Measurements from ENCODE around the gene SLC26A1. TPM values are rescaled to one million over a fixed set of nuclear protein-coding genes. Genes with fewer than 3 reads are reported as not detected.

SLC26A1 gene
- total RNA-seq, 1 experiment from 2014 or later: 0.09 TPM

- no peak overlapping the region for H2AK5ac ChIP-seq (ENCODE audit: insufficient read length, low read length)
- no peak overlapping the region for H3K27ac ChIP-seq (ENCODE audit: insufficient read length, low read depth, low read length)
- Mint-ChIP-seq H3K27me3 (ENCODE audit: low read depth) (no peaks in the 10 kb centered on the region), H3K27ac (no peak overlapping the region), H3K9me3 (no peaks in the 10 kb centered on the region), H3K4me1 (no peaks in the 10 kb centered on the region), H3K36me3 (ENCODE audit: insufficient read depth in 1 of 3, low read depth in 3 of 3) (peaks cover 0 to 5% (median 0%) of the 10 kb centered on the region in 3 experiments; a peak in 1 of 7 replicates), H3K4me3 (no peak overlapping the region)
- H3K79me1 ChIP-seq (ENCODE audit: insufficient read depth, low read depth, low read length, poor library complexity, severe bottlenecking): no peaks in the 10 kb centered on the region
- TF ChIP-seq, protein P1, sequence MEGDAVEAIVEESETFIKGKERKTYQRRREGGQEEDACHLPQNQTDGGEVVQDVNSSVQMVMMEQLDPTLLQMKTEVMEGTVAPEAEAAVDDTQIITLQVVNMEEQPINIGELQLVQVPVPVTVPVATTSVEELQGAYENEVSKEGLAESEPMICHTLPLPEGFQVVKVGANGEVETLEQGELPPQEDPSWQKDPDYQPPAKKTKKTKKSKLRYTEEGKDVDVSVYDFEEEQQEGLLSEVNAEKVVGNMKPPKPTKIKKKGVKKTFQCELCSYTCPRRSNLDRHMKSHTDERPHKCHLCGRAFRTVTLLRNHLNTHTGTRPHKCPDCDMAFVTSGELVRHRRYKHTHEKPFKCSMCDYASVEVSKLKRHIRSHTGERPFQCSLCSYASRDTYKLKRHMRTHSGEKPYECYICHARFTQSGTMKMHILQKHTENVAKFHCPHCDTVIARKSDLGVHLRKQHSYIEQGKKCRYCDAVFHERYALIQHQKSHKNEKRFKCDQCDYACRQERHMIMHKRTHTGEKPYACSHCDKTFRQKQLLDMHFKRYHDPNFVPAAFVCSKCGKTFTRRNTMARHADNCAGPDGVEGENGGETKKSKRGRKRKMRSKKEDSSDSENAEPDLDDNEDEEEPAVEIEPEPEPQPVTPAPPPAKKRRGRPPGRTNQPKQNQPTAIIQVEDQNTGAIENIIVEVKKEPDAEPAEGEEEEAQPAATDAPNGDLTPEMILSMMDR (conservative IDR thresholded peaks at IDR 0.05): no peak
- H2BK5ac ChIP-seq (ENCODE audit: insufficient read length, low read length): no peak overlapping the region
- no peak overlapping the region for H3K4ac ChIP-seq (ENCODE audit: low read depth, low read length)
- no peaks in the 10 kb centered on the region for H3K27me3 ChIP-seq (ENCODE audit: insufficient read depth, low read length)
- no peak overlapping the region for H3K4me2 ChIP-seq (ENCODE audit: insufficient read depth, insufficient read length, low read length)
- no peak overlapping the region for H3K9ac ChIP-seq (ENCODE audit: extremely low read depth, insufficient read length, low read length)
- H3K18ac ChIP-seq (ENCODE audit: insufficient read length, low read depth, low read length): no peak overlapping the region
- H3K23me2 ChIP-seq (ENCODE audit: insufficient read length, low read depth, low read length, poor library complexity, severe bottlenecking): no peaks in the 10 kb centered on the region
- H3K23ac ChIP-seq (ENCODE audit: insufficient read length, low read depth, low read length): no peak overlapping the region
- DNase-seq: no peak
- no peaks in the 10 kb centered on the region for H3K4me1 ChIP-seq (ENCODE audit: insufficient read depth, low read length)
- H2BK20ac ChIP-seq (ENCODE audit: low read depth, low read length, poor library complexity, severe bottlenecking): no peak overlapping the region
- no peak overlapping the region for H3K14ac ChIP-seq (ENCODE audit: insufficient read depth, low read length)
- H4K91ac ChIP-seq (ENCODE audit: insufficient read length, low read depth, low read length): no peak overlapping the region
- H2BK120ac ChIP-seq (ENCODE audit: low read depth, low read length, poor library complexity, severe bottlenecking): no peak overlapping the region
- H3K56ac ChIP-seq (ENCODE audit: insufficient read length, low read depth, low read length): no peak overlapping the region
- H3K9me3 ChIP-seq (ENCODE audit: control insufficient read depth, low read depth, low read length): no peaks in the 10 kb centered on the region
- H2AFZ ChIP-seq (ENCODE audit: low read length): no peak overlapping the region
- no peak overlapping the region for H4K8ac ChIP-seq (replicated peaks; ENCODE audit: insufficient read length, low read depth, low read length)
- H2BK15ac ChIP-seq (ENCODE audit: low read depth, low read length): no peak overlapping the region
- H2BK12ac ChIP-seq (ENCODE audit: insufficient read length, low read depth, low read length): no peak overlapping the region
- H3K79me2 ChIP-seq (ENCODE audit: insufficient read depth, low read length): no peaks in the 10 kb centered on the region
- no peak overlapping the region for H4K5ac ChIP-seq (ENCODE audit: insufficient read length, low read depth, low read length)
- no peaks in the 10 kb centered on the region for H4K20me1 ChIP-seq (ENCODE audit: control insufficient read depth, insufficient read depth, insufficient read length)
- H3T11ph ChIP-seq (ENCODE audit: low read length): no peak overlapping the region
- no CpG with 5 or more reads among the region's 16 CpGs for WGBS (ENCODE audit: extremely low coverage, insufficient read length, low lambda C conversion rate)
Measured at GRCh38 chr4:960140-960635, 33.0 kb downstream of the SLC26A1 start.

Measured in H9 (cell line).